ENCODE data around the gene LPCAT4.

LPCAT4 gene

DNA sequence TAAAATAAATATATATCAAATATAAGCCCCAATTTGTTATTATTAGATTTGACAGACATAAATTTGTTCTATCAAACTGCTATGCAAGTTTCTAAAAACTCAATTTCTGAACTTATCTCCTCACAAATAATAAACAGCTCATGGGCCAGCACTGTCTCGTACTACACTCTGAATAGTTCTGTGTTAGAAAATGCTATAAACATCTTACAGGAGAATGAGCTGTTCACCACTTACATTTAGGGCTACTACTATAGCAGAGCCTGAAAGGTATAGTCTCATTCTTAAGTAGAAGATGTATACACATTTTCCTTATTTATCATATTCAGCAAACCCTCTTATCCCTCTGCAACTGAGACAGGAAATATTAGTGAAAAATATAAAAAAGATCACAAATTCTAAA is 42.1 kb downstream of the LPCAT4 start:
- H2BK12ac ChIP-seq (ENCODE audit: low read length in 2 of 2), result no peak overlapping the region
- no peak overlapping the region for H2BK120ac ChIP-seq (ENCODE audit: low read depth, low read length)
- H2BK5ac ChIP-seq (ENCODE audit: low read depth, low read length, poor library complexity, severe bottlenecking), result no peak overlapping the region
- 91% methylated on average over 1 of the region's 1 CpG for WGBS
- H3K9me3 ChIP-seq (ENCODE audit: control insufficient read depth, low read length), result no peaks in the 10 kb centered on the region
- no peaks in the 10 kb centered on the region for H3K4me1 ChIP-seq (ENCODE audit: control insufficient read depth, insufficient read depth, low read depth, low read length)
- H3K18ac ChIP-seq (ENCODE audit: low read depth in 1 of 2, low read length in 2 of 2), result no peak overlapping the region
- no peak overlapping the region for H3K4me2 ChIP-seq (ENCODE audit: low read length, poor library complexity, severe bottlenecking)
- no peak overlapping the region for H3K14ac ChIP-seq (ENCODE audit: low read length in 2 of 2)
- H3K27me3 ChIP-seq (ENCODE audit: control insufficient read depth in 1 of 2, insufficient read depth in 1 of 2, low read length in 2 of 2), result no peaks in the 10 kb centered on the region
- no peak for DNase-seq
- no peaks in the 10 kb centered on the region for H3K36me3 ChIP-seq (ENCODE audit: control insufficient read depth in 1 of 2, insufficient read depth in 2 of 2, low read depth in 1 of 2, low read length in 2 of 2)
- H3K4me3 ChIP-seq (ENCODE audit: insufficient read depth in 1 of 2, low read depth in 1 of 2, low read length in 2 of 2), result no peak overlapping the region
- no peak overlapping the region for H2BK15ac ChIP-seq (ENCODE audit: low read depth, poor library complexity, severe bottlenecking)
- H2AFZ ChIP-seq (ENCODE audit: low read depth, low read length), result no peak overlapping the region
- no peak overlapping the region for H3K9ac ChIP-seq (ENCODE audit: low read length)
- no peak overlapping the region for H2AK5ac ChIP-seq (ENCODE audit: low read length, severe bottlenecking)
- H3K23ac ChIP-seq (ENCODE audit: low read length in 2 of 2), result no peak overlapping the region
- H3K27ac ChIP-seq (ENCODE audit: low read length, poor library complexity, severe bottlenecking), result no peak overlapping the region
- no peak overlapping the region for H3K4ac ChIP-seq (ENCODE audit: low read depth in 1 of 2, low read length in 2 of 2)
- H4K91ac ChIP-seq (ENCODE audit: low read length), result no peak overlapping the region
- H4K8ac ChIP-seq (ENCODE audit: low read length), result no peak overlapping the region
- H3K79me1 ChIP-seq (replicated peaks; ENCODE audit: low read length, poor library complexity, severe bottlenecking), result peaks cover 6% of the 10 kb centered on the region

DNA sequence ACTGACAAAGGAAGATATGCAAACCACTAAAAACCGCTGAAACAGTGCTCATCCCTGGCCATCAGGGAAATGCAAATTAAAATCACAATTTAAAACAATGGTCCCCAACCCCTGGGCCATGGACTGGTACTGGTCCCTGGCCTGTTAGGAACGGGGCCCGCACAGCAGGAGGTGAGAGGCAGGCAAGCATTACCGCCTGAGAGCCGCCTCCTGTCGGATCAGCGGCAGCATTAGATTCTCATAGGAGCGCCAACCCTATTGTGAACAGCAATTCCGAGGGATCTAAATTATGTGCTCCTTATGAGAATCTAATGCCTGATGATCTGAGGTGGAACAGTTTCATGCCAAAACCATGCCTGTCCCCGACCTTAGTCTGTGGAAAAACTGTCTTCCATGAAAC is 43.8 kb downstream of the LPCAT4 start:
- H3K4ac ChIP-seq (ENCODE audit: low read depth in 1 of 2, low read length in 2 of 2), result no peak overlapping the region
- no peak overlapping the region for H3K27ac ChIP-seq (ENCODE audit: low read length, poor library complexity, severe bottlenecking)
- no peak overlapping the region for H2BK120ac ChIP-seq (ENCODE audit: low read depth, low read length)
- H3K79me1 ChIP-seq (replicated peaks; ENCODE audit: low read length, poor library complexity, severe bottlenecking), result peaks cover 8% of the 10 kb centered on the region
- no peak overlapping the region for H4K91ac ChIP-seq (ENCODE audit: low read length)
- H2AFZ ChIP-seq (ENCODE audit: low read depth, low read length), result no peak overlapping the region
- H3K18ac ChIP-seq (ENCODE audit: low read depth in 1 of 2, low read length in 2 of 2), result no peak overlapping the region
- no peaks in the 10 kb centered on the region for H3K27me3 ChIP-seq (ENCODE audit: control insufficient read depth in 1 of 2, insufficient read depth in 1 of 2, low read length in 2 of 2)
- H4K8ac ChIP-seq (ENCODE audit: low read length), result no peak overlapping the region
- H3K9ac ChIP-seq (ENCODE audit: low read length), result no peak overlapping the region
- no peak overlapping the region for H2BK15ac ChIP-seq (ENCODE audit: low read depth, poor library complexity, severe bottlenecking)
- H3K9me3 ChIP-seq (ENCODE audit: control insufficient read depth, low read length), result no peaks in the 10 kb centered on the region
- 94% methylated on average over 10 of the region's 10 CpGs for WGBS
- H3K4me2 ChIP-seq (ENCODE audit: low read length, poor library complexity, severe bottlenecking), result no peak overlapping the region
- no peak overlapping the region for H2AK5ac ChIP-seq (ENCODE audit: low read length, severe bottlenecking)
- no peak overlapping the region for H2BK12ac ChIP-seq (ENCODE audit: low read length in 2 of 2)
- H3K4me1 ChIP-seq (ENCODE audit: control insufficient read depth, insufficient read depth, low read depth, low read length), result no peaks in the 10 kb centered on the region
- DNase-seq, result no peak
- H3K4me3 ChIP-seq (ENCODE audit: insufficient read depth in 1 of 2, low read depth in 1 of 2, low read length in 2 of 2), result no peak overlapping the region
- H2BK5ac ChIP-seq (ENCODE audit: low read depth, low read length, poor library complexity, severe bottlenecking), result no peak overlapping the region
- H3K14ac ChIP-seq (ENCODE audit: low read length in 2 of 2), result no peak overlapping the region
- no peaks in the 10 kb centered on the region for H3K36me3 ChIP-seq (ENCODE audit: control insufficient read depth in 1 of 2, insufficient read depth in 2 of 2, low read depth in 1 of 2, low read length in 2 of 2)
- H3K23ac ChIP-seq (ENCODE audit: low read length in 2 of 2), result no peak overlapping the region

DNA sequence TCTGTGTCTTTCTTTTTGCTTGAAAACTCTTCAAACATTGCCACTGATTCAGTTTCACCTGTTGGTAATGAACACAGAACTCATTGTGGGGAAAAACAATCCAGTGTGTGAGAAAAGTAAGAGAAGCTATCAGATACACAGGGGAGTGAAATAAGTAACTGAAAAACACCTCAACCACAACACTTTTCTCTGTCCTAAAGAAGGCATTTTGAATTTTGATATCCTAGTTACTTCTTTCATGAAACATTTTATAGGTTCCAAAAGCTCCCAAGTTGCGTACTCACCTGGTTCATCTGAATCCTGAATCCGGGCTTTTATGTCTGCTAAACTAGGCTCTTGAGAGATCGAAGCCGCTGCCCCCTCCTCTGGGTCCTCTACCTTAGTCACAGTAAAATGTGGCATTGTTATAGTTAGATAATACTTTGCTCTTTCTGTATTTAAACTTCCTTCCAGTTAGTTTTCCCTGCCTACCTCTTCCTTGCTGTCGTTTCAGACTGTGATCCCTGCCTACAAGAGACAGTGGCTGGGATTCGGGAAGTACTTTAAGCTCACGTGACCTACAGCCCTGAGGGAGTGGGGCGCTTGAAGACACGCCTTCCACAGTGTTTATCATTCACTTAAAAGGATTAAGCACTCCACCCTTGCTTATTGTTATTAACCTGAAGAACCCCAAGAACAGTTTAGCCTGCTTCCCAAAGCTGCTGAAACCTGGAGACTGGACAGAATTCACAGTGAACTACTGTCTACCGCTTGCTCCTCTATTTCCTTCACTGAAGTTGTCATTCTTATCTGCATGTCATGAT is 48.5 kb downstream of the LPCAT4 start:
- Histone ChIP-seq H3K14ac (ENCODE audit: low read length in 2 of 2) (no peak overlapping the region), H2BK12ac (ENCODE audit: low read length in 2 of 2) (no peak overlapping the region), H2AK5ac (ENCODE audit: low read length, severe bottlenecking) (no peak overlapping the region), H4K8ac (ENCODE audit: low read length) (peak overlapping the region; percentile 28), H3K4me3 (ENCODE audit: insufficient read depth in 1 of 2, low read depth in 1 of 2, low read length in 2 of 2) (peak overlapping the region in 1 of 2 experiments; percentile 86), H2BK15ac (ENCODE audit: low read depth, poor library complexity, severe bottlenecking) (no peak overlapping the region), H3K27ac (ENCODE audit: low read length, poor library complexity, severe bottlenecking) (no peak overlapping the region), H3K9me3 (ENCODE audit: control insufficient read depth, low read length) (no peaks in the 10 kb centered on the region), H3K36me3 (ENCODE audit: control insufficient read depth in 1 of 2, insufficient read depth in 2 of 2, low read depth in 1 of 2, low read length in 2 of 2) (peaks cover 0 to under 1% of the 10 kb centered on the region in 2 experiments), H2AFZ (ENCODE audit: low read depth, low read length) (no peak overlapping the region), H3K18ac (ENCODE audit: low read depth in 1 of 2, low read length in 2 of 2) (peak overlapping the region in 1 of 2 experiments; percentile 54), H2BK5ac (ENCODE audit: low read depth, low read length, poor library complexity, severe bottlenecking) (no peak overlapping the region), H3K4me1 (ENCODE audit: control insufficient read depth, insufficient read depth, low read depth, low read length) (no peaks in the 10 kb centered on the region), H3K79me1 (replicated peaks; ENCODE audit: low read length, poor library complexity, severe bottlenecking) (peaks cover 13% of the 10 kb centered on the region), H4K91ac (ENCODE audit: low read length) (no peak overlapping the region), H3K4ac (ENCODE audit: low read depth in 1 of 2, low read length in 2 of 2) (no peak overlapping the region), H3K23ac (ENCODE audit: low read length in 2 of 2) (no peak overlapping the region), H3K9ac (ENCODE audit: low read length) (peak overlapping the region; percentile 90), H2BK120ac (ENCODE audit: low read depth, low read length) (no peak overlapping the region), H3K4me2 (ENCODE audit: low read length, poor library complexity, severe bottlenecking) (peak overlapping the region; percentile 84), H3K27me3 (ENCODE audit: control insufficient read depth in 1 of 2, insufficient read depth in 1 of 2, low read length in 2 of 2) (no peaks in the 10 kb centered on the region)
- peak; percentile 77 for DNase-seq
- 27% methylated on average over 8 of the region's 10 CpGs for WGBS

DNA sequence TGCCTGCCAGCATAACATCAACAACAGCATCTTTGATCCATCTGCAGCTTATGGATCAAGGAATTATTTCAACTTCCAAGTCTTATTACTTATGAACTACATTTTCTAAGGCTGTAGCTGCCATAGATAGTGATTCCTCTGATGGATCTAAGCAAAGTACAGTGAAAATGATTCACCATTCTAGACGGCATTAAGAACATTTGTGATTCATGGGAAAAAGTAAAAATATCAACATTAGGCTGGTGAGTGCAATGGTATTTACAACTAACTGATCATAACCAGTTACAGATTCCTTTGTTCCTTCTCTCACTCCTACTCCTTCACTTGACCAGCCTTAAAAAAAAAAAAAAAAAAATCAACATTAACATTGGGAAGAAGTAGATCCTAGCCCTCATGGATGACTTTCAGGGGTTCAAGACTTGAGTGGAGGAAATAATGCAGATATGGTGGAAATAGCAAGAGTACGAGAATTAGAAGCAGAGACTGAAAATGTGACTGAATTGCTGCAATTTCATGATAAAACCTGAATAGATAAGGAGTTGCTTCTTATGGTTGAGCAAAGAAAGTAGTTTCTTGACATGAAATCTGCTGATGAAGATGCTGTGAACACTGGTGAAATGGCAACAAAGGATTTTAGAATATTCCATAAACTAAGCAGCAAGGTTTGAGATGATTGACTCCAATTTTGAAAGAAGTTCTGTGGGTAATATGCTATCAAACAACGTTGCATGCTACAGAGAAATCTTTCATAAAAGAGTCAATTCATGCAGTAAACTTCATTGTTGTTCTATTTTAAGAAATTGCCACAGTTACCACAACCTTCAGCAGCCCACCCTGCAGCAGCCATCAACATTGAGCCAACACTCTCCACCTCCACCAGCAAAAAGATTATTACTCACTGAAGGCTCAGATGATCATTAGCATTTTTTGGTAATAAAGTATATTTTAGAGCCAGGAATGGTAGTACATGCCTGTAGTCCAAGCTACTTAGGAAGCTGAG is 52.2 kb downstream of the LPCAT4 start:
- H2BK15ac ChIP-seq (ENCODE audit: low read depth, poor library complexity, severe bottlenecking), result no peak overlapping the region
- no peak overlapping the region for H2BK120ac ChIP-seq (ENCODE audit: low read depth, low read length)
- no peak overlapping the region for H2AK5ac ChIP-seq (ENCODE audit: low read length, severe bottlenecking)
- no peaks in the 10 kb centered on the region for H3K9me3 ChIP-seq (ENCODE audit: control insufficient read depth, low read length)
- no peaks in the 10 kb centered on the region for H3K4me1 ChIP-seq (ENCODE audit: control insufficient read depth, insufficient read depth, low read depth, low read length)
- H3K79me1 ChIP-seq (replicated peaks; ENCODE audit: low read length, poor library complexity, severe bottlenecking), result peaks cover 13% of the 10 kb centered on the region
- H2BK12ac ChIP-seq (ENCODE audit: low read length in 2 of 2), result no peak overlapping the region
- no peak overlapping the region for H4K91ac ChIP-seq (ENCODE audit: low read length)
- H3K4ac ChIP-seq (ENCODE audit: low read depth in 1 of 2, low read length in 2 of 2), result no peak overlapping the region
- no peaks in the 10 kb centered on the region for H3K27me3 ChIP-seq (ENCODE audit: control insufficient read depth in 1 of 2, insufficient read depth in 1 of 2, low read length in 2 of 2)
- H3K4me2 ChIP-seq (ENCODE audit: low read length, poor library complexity, severe bottlenecking), result no peak overlapping the region
- H3K14ac ChIP-seq (ENCODE audit: low read length in 2 of 2), result no peak overlapping the region
- H4K8ac ChIP-seq (ENCODE audit: low read length), result no peak overlapping the region
- no peak for DNase-seq
- no peak overlapping the region for H3K23ac ChIP-seq (ENCODE audit: low read length in 2 of 2)
- H3K18ac ChIP-seq (ENCODE audit: low read depth in 1 of 2, low read length in 2 of 2), result no peak overlapping the region
- no peak overlapping the region for H3K9ac ChIP-seq (ENCODE audit: low read length)
- H2AFZ ChIP-seq (ENCODE audit: low read depth, low read length), result no peak overlapping the region
- peaks cover 0 to 9% of the 10 kb centered on the region in 2 experiments for H3K36me3 ChIP-seq (ENCODE audit: control insufficient read depth in 1 of 2, insufficient read depth in 2 of 2, low read depth in 1 of 2, low read length in 2 of 2)
- H3K27ac ChIP-seq (ENCODE audit: low read length, poor library complexity, severe bottlenecking), result no peak overlapping the region
- H2BK5ac ChIP-seq (ENCODE audit: low read depth, low read length, poor library complexity, severe bottlenecking), result no peak overlapping the region
- H3K4me3 ChIP-seq (ENCODE audit: insufficient read depth in 1 of 2, low read depth in 1 of 2, low read length in 2 of 2), result no peak overlapping the region
- WGBS, result 96% methylated on average over 2 of the region's 3 CpGs

All from mesenchymal stem cell (in vitro differentiated cells and primary cell).